ENCODE results near the gene LATS2.

Gene LATS2

DNA sequence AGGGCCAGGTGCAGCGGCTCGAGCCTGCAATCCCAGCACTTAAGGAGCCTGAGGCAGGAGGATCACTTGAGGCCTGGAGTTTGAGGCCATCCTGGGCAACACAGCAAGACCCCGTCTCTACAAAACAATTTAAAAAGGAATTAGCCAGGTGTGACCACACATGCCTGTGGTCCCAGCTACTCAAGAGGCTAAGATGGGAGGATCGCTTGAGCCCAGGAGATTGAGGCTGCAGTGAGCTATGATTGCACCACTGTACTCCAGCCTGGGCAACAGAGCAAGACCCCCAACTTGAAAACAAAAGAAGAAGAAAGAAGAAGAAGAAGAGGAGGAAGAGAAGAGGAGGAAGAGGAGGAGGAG is 47.7 kb downstream of the LATS2 start:
- DNase-seq, result no peak

DNA sequence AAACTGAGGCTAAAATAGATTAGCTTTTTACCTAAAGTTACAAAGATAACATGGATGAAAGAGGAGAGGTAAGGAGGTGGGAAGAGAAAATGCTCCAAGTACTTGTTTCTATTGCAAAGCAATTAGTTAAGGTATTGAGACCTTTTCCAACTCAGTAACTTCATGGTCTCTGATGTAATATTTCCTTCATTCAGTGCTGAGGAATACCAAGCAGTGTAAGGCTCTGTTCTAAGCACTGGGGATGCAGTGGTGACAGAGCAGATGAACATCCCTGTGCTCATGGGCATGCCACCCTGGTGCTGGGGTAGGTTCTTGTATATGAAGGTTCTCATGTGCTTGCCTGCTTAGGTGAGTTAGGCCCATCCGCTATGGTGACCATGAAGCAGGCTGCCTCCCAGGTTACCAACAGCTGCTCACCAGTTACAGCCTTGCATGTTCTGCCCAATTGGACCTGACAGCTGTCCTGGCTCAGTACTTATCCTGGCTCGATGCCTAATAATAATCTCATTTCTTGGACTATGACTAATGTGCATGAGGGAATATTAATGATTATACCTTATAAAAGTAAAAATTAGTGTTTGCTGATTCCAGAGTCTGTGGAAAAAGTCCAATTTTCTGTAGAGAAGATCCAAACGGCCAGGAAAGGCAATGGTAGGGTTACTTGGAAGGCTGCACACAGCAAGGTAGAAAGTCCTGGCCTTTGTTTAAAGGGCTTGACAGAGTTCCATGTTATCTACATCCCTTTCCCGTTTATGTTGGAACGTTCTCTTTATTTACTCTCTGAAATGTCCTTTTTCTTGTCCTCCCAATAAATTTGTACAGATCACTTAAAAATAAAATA is 48.3 kb downstream of the LATS2 start:
- no peak for DNase-seq

DNA sequence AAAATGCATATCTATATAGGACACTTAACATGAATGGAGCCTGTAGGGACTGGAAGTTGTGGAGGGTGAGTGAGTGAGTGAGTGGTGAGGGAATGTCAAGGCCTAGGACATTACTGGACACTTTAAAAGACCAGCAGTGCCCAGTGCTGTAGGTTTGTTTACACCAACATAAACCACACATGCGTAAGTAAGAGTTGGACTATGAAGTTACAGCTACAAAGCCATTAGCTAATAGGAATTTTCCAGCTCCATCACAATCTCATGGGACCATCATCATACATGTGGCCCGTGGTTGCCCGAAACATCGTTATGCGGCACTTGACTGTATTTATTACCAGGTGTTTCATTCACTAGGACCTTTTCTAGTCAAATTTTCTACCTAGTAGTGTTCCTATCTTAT is 49.2 kb downstream of the LATS2 start:
- no peak for DNase-seq

DNA sequence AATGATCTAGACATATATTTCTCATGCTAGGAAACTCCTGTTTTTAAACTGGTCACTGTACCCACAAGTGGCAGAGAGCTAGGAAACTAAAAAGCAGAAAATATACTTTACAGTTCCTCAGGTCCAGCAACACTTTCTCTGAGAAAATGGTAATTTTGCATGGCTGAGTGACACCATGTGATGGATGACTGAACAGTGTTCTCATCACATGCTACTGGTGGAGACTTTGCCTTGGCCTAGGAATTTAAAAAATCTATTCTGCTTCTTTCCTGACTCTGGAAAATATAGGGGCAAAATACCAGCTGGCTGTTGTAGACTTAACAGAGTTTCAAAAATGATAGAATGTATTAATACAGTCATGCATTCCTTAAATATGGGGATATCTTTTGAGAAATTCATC is 50.0 kb downstream of the LATS2 start:
- no peak for DNase-seq

DNA sequence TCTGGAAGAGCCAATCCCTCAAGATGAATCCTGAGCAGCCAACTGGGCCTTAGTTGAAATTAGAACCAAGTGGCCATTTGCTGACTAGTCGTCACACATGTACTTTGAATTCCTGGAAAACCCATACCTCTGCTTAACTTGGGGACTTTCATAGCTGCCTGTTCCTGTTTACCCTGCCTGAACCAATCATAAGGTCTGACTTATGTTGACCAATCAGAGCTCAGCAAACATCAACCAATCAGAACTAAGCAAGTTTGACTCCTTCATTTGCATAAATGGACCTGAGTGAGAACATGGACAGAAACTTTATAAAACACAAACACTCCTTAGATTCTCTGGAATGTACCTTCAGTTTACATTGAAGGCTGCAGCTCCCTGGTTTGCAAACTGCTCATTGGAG is 50.8 kb downstream of the LATS2 start:
- DNase-seq, result peak; percentile 17

DNA sequence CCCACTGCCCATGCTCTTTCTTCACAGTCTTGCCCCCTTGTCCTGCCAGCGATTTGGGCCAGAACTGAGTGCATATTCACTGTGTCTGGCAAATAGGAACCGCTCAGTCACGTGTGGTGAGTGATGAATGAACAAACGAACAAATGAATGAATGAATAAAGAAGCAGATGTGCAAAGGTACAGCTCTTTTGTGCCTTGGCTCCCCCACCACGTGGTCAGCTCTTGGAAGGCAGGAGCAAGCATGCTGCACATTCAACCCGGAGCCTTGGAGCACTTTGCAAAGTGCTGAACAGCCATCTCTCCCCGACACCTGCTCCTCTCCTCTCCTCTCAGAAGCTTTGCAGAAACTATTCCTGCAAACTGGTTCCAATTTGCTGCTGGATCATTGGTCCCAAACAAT is 52.4 kb downstream of the LATS2 start:
- DNase-seq, result no peak

DNA sequence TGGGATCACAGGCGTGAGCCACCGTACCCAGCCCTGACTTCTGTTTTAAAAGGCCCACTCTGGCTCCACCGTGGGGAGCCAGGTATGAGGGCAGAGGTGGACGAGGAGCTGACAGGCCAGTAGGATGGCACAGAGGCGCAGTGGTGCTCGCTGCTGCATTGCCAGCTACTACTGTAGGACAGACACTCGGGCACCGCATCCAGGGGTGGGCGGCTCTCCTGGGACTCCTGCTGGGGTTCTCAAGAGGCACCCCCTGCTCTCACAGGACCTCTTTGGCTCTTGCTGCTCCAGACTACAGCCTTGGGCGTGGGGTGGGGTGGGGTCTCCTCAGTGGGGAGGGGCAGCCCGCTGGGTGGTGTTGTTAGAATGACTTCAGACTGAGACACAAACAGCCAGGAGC is 53.4 kb downstream of the LATS2 start:
- no peak for DNase-seq

DNA sequence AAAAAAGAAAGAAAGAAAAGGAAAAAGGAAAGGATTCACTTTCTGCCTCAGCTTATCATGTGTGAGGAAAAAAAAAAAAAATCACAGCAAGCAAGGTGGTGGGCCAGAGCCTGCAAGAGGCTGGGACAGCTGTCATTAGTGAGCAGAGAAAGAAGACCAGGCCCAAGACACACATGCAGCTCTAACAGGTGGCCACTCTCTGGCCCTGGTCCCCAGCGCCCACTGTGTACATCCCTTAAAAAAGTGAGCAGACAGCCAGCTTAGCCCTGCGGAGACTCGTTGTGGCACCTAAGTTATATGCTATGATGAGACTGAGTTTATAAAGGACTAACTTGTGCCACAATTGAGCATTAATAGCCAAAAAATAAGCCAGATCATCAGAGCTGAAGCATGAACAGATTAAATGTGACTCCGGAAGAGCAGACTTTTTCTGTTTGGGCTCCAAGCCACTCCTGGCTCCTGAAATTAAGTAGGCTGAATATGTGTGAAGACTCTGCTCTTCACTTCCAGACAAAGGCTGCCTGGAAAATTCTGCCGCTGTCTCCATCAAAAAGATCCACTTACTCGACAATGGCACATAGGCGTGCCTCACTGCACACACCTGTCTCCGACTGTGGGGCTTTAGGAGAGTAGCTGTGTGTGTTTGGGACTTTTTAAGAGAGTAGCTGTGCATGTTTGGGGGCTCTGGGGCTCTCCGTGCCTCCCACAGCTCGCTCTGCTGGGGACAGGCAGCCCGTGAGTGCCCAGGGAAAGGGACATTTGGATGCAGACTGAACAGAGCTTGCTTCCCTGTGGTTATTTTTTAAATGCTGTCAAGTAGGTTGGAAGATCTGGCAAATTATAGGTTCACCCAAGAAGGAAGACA is 55.0 kb downstream of the LATS2 start:
- no peak for DNase-seq

DNA sequence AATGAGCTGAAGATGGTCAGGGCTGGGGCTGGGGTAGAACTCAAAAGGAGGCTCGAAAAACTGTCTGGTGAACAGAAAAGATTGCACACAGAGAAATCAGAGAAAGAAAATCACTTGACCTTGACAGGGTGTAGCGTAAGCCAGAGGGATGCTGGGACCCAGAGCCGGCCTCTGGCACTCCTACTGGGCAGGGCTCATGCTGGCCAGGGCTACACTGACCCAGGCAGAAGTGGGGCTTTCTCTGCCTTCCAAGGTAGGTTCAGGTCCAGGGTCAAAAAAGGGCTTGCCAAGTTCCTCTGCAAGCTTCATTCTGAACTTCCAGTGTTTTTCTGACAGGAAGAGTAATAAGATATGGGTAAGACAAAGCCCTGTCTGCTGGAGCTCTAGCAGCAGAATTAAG is 56.2 kb downstream of the LATS2 start:
- no peak for DNase-seq

DNA sequence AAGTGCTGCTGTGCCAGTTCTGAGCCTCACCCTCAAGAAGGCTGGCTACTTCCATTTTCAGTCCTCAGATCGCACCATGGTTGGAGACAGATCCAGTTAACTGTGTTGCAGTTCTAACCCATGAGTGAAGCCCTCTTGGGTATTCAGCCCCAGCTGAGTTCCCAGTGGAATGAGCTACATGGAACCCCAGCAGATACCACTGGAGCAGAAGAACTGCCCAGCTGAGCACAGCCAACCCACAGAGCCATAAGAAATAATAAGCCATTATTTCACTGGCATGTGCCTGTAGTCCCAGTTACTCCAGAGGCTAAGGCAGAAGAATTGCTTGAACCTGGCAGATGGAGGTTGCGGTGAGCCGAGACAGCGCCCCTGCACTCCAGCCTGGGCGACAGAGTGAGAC is 59.9 kb downstream of the LATS2 start:
- DNase-seq, result no peak

DNA sequence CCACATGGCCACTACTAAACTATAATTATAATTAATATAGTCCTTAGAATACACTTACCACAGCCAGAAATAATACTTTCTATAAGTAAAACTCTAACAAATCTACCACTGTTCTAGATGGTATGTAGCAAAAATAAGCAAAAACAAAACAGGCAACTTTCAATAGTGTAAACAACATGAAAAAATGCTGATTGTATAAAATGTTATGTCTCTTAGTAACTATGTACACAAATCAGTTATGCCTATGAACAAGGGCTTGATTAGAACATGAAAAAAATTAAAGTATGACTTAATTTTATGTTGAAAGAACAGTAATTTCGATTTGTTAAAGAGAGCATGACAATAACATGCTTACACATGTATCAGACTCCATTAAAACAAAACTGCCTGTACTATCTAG is 60.7 kb downstream of the LATS2 start:
- DNase-seq, result no peak

DNA sequence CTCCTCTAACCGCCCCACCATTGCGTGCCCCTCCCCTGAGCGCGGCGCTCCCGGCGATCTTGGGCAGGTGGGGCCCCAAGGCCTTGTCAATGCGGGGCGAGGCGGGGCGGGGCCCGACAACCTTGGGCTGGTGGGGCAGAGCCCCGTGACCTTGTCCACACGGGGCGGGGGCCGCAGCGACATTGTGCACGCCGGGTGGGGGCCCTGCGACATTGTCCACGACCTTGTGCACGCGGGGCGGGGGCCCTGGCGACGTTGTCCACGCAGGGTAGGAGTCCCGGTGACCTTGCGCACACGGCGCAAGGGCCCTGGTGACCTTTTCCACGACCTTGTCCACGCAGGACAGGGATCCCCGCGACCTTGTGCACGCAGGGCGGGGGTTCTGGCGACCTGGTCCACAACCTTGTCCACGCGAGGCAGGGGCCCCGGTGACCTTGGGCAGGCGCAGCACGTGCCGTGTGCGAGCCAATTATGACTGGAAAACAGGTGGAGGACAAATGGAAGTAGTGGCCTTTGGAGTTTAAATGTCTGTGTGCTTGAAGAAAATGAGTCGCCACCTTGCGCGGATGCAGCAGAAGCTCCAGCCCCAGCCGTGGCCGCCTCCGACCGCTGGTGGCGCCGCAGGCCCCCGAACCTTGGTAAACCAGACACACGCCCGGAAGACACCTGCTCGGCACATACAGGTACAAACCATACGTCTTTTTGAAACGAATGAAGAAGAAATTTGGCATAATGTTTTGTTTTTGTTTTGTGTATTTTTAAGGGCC is 62.6 kb downstream of the LATS2 start:
- DNase-seq, result no peak

DNA sequence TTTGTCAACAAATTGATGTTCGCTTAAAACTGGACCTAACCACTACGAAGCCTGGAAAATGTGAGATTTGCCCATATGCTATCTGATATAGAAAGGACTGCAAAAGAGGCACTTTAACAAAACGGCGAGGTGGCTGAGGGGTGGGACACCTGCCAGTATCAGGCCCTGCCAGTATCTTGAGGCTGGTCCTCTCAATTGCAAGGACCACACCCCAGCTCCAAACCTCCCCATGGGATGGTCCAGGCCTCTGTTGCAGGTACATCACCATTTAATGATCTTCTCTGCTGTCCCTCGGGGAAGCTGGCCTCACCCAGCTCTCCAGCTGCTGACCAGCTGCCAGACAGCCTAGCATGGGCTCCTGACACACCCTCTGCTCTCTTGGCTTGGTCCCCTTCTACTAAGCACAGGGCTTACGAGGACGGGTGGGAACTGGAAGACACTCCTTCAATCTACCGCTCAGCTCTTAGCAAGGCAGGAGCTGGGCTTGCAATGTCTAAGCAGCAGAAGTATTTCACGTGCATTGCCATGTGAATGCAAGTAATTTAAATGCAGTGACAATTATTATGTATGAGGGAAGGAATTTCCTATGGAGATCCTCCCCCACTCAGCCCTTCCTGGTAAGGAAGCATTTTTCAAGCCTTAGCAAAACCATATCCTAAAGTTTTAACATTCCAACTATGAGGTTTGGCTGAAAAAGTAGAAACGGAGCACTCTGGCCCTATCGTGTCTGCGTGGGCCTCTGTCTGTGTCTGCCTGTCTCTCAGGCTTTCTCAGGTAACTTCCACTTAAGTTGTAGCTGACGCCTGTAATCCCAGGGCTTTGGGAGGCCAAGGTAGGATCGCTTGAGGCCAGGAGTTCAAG is 63.9 kb downstream of the LATS2 start:
- DNase-seq, result no peak

DNA sequence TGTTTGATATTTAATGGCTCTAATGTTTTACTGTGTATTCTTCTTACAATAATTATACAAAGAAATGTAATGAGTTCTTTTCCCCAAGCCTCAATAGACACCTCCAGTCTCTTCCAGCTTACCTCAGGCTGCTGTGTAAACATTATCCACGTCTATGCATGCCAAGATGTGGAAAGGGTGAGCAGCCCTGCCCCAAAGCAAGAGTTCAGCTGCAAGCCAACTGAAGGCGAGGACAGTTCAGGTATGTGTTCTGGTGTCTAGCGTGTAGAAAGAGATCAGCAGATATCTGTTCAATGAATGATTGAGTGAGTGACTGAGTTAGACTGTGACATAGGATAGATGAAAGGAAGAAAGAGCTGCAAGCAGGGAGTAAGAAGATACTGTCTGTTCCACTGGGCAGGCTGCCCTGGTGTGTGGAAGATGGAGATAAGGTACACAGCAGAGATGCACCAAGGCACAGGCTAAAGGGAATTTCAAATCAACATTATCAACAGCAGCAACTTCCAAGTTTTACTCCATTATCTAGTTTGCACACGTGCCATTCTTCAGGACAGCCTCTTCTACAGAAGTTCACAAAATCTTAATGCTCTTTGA is 66.0 kb downstream of the LATS2 start:
- DNase-seq, result no peak

DNA sequence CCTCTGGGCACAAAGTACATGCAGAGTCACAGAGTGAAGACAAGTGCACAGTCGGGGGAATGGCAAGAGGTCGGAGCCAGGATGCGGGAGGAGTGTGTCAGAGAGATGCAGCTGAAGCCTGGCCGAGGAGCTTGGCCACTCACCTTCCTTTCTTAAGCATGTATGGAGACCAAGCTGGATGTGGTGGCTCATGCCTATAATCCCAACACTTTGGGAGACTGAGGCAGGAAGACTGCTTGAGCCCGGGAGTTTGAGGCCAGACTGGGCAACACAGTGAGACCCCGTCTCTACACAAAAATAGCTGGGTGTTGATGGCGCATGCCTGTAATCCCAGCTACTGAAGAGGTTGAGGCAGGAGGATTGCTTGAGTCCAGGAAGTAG is 67.0 kb downstream of the LATS2 start:
- no peak for DNase-seq

DNA sequence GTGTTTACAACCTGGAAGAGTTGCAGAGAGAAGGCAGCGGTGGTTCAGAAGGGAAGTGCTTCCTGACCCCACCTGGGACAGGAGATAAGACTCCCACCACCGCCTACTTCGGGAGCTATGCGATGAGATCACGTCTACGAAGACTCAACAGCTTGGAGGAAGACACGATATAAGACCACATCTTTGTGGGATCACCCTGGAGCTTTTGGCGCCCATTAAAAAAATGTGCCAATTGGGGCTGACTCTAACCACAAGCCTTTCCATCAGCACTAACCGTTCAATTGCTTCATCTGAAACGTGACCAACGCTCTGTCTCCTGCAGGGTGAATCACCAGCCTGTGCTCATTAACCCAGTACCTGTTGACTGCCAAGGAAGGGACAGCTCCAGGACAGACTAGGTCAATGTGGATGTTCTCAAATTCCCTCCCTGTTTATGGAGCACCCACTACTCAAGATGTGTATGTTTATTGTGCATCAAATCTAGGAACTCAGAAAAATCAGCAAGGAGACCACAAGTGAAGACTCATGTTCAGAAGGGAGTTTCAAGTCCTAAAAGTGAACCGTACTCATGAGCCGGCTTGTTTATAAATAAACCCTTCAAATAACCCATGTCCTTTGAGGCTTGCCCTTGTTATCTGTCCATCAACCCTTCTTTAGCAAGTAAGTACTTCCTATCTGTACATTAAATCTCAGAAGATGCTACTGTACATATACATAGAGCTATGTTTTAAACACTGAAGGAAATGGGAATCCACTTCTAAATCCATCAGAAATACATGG is 67.5 kb downstream of the LATS2 start:
- DNase-seq, result no peak

DNA sequence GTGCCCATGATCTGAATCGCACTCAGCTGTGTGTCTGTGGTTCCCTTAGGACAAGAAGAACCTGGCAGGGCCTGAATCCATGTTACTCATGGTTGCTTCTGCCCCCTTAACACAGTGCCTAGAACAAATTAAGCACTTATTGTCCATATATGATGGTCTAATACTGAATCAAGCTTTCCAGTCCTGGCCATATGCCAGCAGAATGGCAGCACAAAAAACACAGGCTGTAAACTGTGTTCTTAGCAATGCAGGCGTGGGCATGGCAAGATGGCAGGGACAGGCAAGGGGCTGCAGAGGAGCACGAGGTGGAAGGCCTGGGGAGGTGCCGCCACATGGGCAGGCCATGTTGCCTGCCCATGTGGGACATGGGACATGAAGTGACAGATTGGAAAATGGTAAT is 68.2 kb downstream of the LATS2 start:
- no peak for DNase-seq

DNA sequence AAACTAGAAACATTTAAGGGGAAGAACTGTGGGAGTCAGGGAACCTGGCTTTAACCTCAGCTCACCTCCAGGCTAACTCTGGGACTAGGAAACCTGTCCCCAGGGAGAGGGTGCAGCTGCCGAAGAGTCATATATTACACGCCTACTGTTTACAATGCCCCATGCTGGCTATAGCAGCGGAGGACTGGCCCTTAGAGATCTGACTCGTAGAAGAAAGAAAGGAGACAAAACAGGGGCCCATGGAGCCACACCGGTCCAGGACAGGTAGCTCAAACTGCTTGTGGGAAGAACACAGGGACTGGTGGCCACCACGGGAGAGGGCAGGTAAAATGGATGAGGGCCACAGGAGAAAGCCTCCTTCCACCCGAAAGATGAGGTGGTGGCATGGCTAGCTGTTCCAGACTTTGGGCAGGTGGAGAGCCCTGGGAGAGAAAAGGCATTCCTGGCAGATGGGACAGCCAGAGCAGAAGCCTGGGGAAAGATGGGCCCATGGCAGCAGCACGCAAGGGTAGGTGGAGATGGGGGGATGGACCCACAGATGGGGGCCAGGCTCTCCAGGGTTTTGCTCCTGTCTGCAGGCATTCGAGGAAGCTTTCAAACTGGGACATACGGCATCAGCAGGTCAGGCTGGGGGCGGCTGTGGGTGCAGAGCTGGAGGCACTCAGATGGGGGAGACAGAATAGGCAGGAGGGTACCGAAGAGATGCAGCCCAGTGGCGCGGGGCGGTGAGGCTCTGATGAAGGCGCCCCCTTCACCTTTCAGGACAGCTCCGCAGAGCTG is 69.5 kb downstream of the LATS2 start:
- no peak for DNase-seq

DNA sequence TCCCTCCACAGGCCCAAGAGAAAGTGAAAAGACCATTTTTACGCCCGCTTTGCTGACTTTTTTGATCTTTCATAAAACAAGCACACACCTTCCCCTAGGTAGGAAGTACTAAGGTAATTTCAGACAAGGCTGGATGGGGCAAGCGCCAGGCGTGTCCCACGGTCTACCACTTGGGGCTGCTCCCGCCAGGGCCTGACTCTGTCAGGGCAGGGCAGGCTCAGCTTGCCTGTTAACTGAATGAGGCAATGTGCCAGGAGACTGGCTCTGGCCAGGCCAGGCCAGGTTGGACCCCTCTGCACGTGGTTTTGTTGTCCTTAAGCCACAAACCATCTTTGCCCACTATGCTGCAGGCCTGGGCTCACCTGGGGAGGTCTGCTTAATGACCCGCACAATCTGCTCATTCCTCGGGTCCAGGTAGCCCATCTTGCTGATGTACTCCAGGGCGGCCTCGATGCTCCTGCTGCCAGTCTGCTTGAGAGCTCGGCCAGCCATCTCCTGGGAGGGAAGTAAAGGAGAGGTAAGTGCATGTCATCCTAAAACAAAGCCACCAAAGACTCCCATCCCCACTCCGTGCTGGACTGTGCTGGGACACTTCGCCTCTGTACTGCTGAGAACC is 70.4 kb downstream of the LATS2 start:
- no peak for DNase-seq

DNA sequence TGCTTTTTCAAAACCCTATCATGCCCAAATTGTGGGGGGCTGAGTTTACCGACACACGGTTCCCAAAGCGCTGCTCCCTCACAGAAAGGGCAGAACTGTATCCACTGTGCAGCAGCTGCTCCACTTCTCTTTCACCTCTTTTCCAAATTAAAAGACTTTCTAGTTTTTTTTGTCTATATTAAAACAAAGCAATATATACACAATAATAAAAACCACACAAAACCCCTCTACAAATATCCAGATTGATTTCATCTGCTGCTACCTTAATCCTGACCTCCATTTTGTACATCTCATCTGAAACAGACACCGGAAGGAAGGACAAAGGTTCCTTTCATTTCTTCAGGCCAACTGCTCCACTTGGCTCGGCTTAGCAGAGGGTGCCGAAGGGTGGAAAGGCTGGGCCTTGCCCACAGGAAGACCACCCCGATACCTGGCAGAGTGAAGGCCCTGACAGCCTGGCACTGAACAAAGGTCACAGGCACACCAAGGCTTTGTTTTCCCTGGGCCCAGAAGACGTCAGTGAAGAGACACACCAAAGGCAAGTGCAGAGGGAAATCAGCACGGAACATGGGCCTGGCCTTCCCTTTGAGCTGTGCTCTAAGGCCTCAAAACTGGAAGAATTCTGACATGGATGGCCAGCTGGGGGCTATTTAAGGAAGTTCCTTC is 71.6 kb downstream of the LATS2 start:
- DNase-seq, result no peak
